GM21717 (cell line): Measurements from ENCODE around the gene PRR15L.
"Not testable (repeated sequence)": the region's sequence is repeated elsewhere in the genome, so short reads cannot be mapped to it uniquely, and the experiment has no call there.

Experiments used
- ATAC-seq: cut with Tn5 transposase; IDR thresholded peaks from one replicate; pipeline ENCODE4 v1.9.1; 2021; ENCODE audit warnings: mild to moderate bottlenecking, moderate library complexity; ENCODE audit not compliant: unreplicated experiment

Gene PRR15L

GRCh38 chr17:47941246-47942095 is 16.2 kb downstream of the PRR15L start, which contains the start of gene PNPO:
PNPO (plus strand) TSS chr17:47941571; CDS start chr17:47941676, 105 bp downstream.
- peak; percentile 88 for ATAC-seq

GRCh38 chr17:47937941-47938340 is 19.7 kb downstream of the PRR15L start:
- no peak for ATAC-seq

- no peak for ATAC-seq
Observed at GRCh38 chr17:47935961-47936360, 21.7 kb downstream of the PRR15L start.

- ATAC-seq: not testable (repeated sequence)
Observed at GRCh38 chr17:47935468-47935867, 22.2 kb downstream of the PRR15L start.

- no peak for ATAC-seq
Observed at GRCh38 chr17:47934856-47935255, 22.8 kb downstream of the PRR15L start.

- ATAC-seq: no peak
Observed at GRCh38 chr17:47931848-47932247, 25.8 kb downstream of the PRR15L start.

GRCh38 chr17:47929218-47930000 is 28.3 kb downstream of the PRR15L start:
- ATAC-seq: no peak

- ATAC-seq: no peak
Observed at GRCh38 chr17:47928415-47928814, 29.3 kb downstream of the PRR15L start.

- ATAC-seq: no peak
Observed at GRCh38 chr17:47927821-47928400, 29.8 kb downstream of the PRR15L start.

- no peak for ATAC-seq
Observed at GRCh38 chr17:47925678-47925988, 32.0 kb downstream of the PRR15L start.

- ATAC-seq: no peak
Observed at GRCh38 chr17:47924785-47925677, 32.7 kb downstream of the PRR15L start.

- ATAC-seq: not testable (repeated sequence)
Observed at GRCh38 chr17:47919889-47920288, 37.8 kb downstream of the PRR15L start.

- ATAC-seq: no peak
Observed at GRCh38 chr17:47918991-47919390, 38.7 kb downstream of the PRR15L start.

- ATAC-seq: no peak
Observed at GRCh38 chr17:47918006-47918405, 39.7 kb downstream of the PRR15L start.

- ATAC-seq: no peak
Observed at GRCh38 chr17:47917581-47917980, 40.1 kb downstream of the PRR15L start.

GRCh38 chr17:47916489-47917208 is 41.0 kb downstream of the PRR15L start:
- ATAC-seq: no peak

GRCh38 chr17:47915776-47916398 is 41.8 kb downstream of the PRR15L start:
- no peak for ATAC-seq

GRCh38 chr17:47914306-47914948 is 43.3 kb downstream of the PRR15L start:
- no peak for ATAC-seq

- ATAC-seq: no peak
Observed at GRCh38 chr17:47913050-47913449, 44.6 kb downstream of the PRR15L start.
